Mucosa of rectum (tissue), 2 donors: Measurements from ENCODE around the gene CSF3.

Source experiments
- H3K27ac ChIP-seq, 2 donors: one replicate each; pipeline ENCODE4 v1.7.0; 2013; ENCODE audit warnings: inconsistent platforms in 2 of 2, low read depth in 2 of 2, low read length in 2 of 2
- H3K27me3 ChIP-seq, 2 donors: one replicate each; pipeline ENCODE4 v1.7.0; 2013; ENCODE audit warnings: low read length in 2 of 2; ENCODE audit not compliant: control insufficient read depth in 2 of 2, insufficient read depth in 2 of 2
- H3K36me3 ChIP-seq, 2 donors: one replicate each; pipeline ENCODE4 v1.7.0; 2013; ENCODE audit warnings: low read length in 2 of 2; ENCODE audit not compliant: control insufficient read depth in 2 of 2, insufficient read depth in 2 of 2
- H3K4me1 ChIP-seq, 2 donors: one replicate each; pipeline ENCODE4 v1.7.0; 2013; ENCODE audit warnings: low read length in 2 of 2, mild to moderate bottlenecking in 1 of 2; ENCODE audit not compliant: control insufficient read depth in 2 of 2, insufficient read depth in 2 of 2
- H3K4me3 ChIP-seq, 2 donors: one replicate each; pipeline ENCODE4 v1.7.0; 2013; ENCODE audit warnings: low read length in 2 of 2
- H3K9ac ChIP-seq, 2 donors: one replicate each; pipeline ENCODE4 v1.7.0; 2013; ENCODE audit warnings: low read length in 2 of 2, low read depth in 1 of 2, mild to moderate bottlenecking in 1 of 2
- H3K9me3 ChIP-seq, 2 donors: one replicate each; pipeline ENCODE4 v1.7.0; 2013; ENCODE audit warnings: low read length in 2 of 2; ENCODE audit not compliant: control insufficient read depth in 2 of 2
- donor health status: healthy.
- donor health status: Normal muscosa, but diverticular disease.

Gene CSF3

DNA sequence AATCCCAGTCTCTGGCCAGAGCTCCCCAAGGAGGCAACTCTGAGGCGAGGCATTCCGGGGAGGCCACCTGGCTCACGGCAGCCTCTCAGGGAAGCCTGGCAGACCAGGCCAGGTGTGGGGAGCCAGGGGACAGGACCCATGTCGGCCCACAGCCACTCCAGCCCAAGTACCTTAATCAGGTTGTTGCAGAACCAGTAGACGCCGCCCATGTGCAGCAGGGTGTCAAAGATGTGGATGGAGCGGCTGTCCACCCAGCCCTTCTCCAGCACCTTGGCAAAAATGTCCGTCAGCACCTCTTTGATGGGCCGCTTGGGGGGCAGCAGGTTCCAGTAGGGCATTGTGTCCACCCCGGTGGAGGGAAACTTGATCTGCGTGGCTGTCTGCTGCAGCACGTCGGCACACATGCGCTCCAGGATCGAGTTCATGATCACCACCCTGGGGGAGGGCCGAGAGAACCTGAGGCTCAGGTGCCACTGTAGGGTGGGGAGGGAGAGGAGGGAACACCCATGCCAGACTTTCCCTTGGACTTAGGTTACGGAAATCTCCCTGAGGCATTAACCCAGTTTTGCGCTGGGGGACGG, 7.8 kb downstream of the CSF3 start:
- Histone ChIP-seq H3K36me3 (peaks cover 34 to 50% of the 10 kb centered on the region in 2 donors), H3K9ac (peak overlapping the region; percentile 32 to 45), H3K27me3 (no peaks in the 10 kb centered on the region), H3K4me1 (peaks cover 24 to 34% of the 10 kb centered on the region in 2 donors), H3K4me3 (no peak overlapping the region), H3K9me3 (no peaks in the 10 kb centered on the region), H3K27ac (peak overlapping the region; percentile 67 to 79)

DNA sequence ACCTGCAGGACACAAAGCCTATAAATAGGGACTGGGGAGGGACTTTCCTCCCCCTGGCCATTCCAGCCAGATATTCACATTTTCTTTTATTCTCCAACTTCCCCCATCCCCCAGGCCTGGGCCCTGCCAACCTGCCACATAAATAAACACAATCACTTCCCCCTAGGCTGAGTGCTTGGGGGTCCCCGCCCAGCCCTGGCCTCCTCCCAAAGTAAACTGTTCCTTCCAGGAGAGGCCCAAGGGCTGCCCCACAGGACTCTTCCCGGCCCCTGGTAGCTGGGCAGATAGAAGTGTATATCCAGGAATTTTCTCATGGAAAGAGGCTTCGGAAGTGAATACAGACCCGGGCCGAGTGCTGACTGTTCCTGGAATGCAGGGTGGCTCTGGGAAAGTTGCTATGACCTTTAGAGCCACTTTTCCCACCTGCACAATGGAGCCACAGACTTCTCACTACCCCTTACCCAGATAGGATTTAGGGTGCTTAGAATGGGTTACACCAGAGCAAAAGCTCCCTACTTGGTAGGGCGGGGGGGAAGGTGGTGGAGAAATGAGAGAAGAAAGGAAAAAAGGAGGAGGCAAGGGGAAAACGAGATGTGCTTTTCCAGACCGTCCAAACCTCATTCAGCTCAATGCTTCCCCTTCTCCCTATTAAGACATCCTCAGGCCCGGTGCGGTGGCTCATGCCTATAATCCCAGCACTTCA, 8.5 kb downstream of the CSF3 start:
- Histone ChIP-seq H3K9me3 (no peaks in the 10 kb centered on the region), H3K36me3 (peaks cover 39 to 54% of the 10 kb centered on the region in 2 donors), H3K4me3 (no peak overlapping the region), H3K4me1 (peaks cover 22 to 34% of the 10 kb centered on the region in 2 donors), H3K27me3 (no peaks in the 10 kb centered on the region), H3K27ac (peak overlapping the region; percentile 67 to 79), H3K9ac (peak overlapping the region; percentile 32 to 45)

- no peaks in the 10 kb centered on the region for H3K9me3 ChIP-seq
- H3K27me3 ChIP-seq = no peaks in the 10 kb centered on the region
- H3K36me3 ChIP-seq = peaks cover 38 to 60% of the 10 kb centered on the region in 2 donors
- no peak overlapping the region for H3K4me3 ChIP-seq
- H3K4me1 ChIP-seq = peaks cover 22 to 34% of the 10 kb centered on the region in 2 donors
- H3K27ac ChIP-seq = no peak overlapping the region
- no peak overlapping the region for H3K9ac ChIP-seq
These were observed 9.7 kb downstream of the CSF3 start for GRCh38 chr17:40024901-40025300.

GRCh38 chr17:40025559-40025958, 10.3 kb downstream of the CSF3 start:
- Histone ChIP-seq H3K9me3 (no peaks in the 10 kb centered on the region), H3K4me1 (peaks cover 22 to 34% of the 10 kb centered on the region in 2 donors), H3K27me3 (no peaks in the 10 kb centered on the region), H3K9ac (no peak overlapping the region), H3K27ac (no peak overlapping the region), H3K36me3 (peaks cover 36 to 59% of the 10 kb centered on the region in 2 donors), H3K4me3 (no peak overlapping the region)

DNA sequence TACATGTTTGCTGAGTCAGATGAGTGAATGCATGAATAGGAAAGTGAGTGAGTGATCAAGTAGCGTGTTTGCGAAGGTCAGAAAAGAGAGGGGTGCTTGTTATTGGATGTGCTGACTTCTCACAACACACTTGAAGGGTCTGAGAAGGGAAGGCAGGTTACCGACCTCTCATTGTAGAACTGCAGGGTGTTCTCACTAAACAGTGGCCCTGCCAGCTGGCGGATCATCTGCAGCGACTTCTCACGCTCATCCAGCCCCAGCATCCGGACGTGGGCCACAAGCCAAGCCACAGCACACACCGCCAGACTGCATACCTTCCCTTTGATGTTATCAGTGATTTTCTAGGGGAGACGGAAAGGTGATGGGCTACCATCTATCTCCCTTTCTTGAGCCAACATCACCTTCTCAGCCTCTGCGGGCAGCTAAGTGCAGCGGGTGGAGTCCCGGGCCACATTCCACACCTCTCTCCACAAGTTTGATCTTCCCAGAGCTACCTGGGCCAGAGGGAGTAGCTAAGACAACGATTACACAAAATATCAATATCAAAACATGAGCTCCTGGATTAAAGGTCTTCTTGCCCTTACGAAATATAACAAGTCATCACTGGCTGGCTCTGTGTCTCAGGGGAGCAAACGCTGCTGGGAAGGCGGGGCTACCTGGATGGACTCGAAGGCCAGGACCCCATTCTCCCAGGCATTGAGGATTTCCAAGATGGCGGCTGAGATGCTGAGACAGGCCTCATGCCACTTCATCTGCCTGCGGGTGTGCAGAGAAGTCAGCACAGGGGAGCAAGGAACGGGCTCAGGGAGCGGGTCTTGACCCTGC, 11.0 kb downstream of the CSF3 start:
- peaks cover 41 to 61% of the 10 kb centered on the region in 2 donors for H3K36me3 ChIP-seq
- H3K9ac ChIP-seq = no peak overlapping the region
- peaks cover 22 to 33% of the 10 kb centered on the region in 2 donors for H3K4me1 ChIP-seq
- no peak overlapping the region for H3K27ac ChIP-seq
- H3K4me3 ChIP-seq = no peak overlapping the region
- no peaks in the 10 kb centered on the region for H3K27me3 ChIP-seq
- no peaks in the 10 kb centered on the region for H3K9me3 ChIP-seq

DNA sequence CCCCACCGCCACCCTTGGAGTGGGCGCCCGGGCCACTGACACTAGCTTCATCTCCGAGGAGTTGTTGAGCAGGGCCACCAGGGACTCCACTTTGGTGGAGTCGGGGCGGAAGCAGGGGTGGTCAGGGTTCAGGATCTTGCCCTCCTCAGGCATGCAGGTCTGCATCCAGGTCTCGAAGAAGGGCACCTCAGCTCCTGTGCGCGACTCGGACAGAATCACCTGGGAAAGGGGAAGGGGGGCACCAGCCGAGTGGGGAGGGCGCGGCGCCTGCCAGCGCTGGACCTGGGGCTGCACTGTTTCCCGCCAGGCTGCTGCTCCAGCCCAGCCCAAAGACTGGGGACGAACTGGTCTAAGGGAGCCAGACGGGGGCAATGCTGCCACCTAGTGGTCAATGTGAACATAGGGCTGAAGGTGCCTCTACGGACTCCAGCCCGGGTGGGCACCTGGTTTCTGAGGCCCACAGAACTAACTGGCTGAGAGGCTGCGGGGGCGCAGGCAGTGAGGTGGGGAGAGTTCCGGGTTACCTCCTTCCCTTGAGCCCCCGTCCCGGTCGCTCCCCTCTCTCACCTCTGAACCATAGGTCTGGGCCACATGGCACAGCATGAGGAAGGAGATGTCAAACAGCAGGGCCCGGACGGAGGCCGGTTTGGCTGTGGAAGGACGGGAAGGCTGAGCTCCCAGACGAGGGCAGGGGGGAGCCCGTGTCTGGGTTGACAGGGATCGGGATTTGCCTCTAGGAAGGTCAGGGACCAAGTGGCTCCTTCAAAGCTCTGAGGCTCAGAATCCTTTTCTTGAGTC, 11.8 kb downstream of the CSF3 start:
- Histone ChIP-seq H3K27me3 (no peaks in the 10 kb centered on the region), H3K4me3 (no peak overlapping the region), H3K36me3 (peaks cover 42 to 62% of the 10 kb centered on the region in 2 donors), H3K4me1 (peaks cover 28 to 40% of the 10 kb centered on the region in 2 donors), H3K27ac (no peak overlapping the region), H3K9me3 (no peaks in the 10 kb centered on the region), H3K9ac (no peak overlapping the region)

- Histone ChIP-seq H3K9ac (no peak overlapping the region), H3K27ac (no peak overlapping the region), H3K36me3 (peaks cover 38 to 62% of the 10 kb centered on the region in 2 donors), H3K4me1 (peaks cover 31 to 40% of the 10 kb centered on the region in 2 donors), H3K9me3 (no peaks in the 10 kb centered on the region), H3K27me3 (no peaks in the 10 kb centered on the region), H3K4me3 (no peak overlapping the region)
These were observed 12.4 kb downstream of the CSF3 start for GRCh38 chr17:40027614-40028012.

DNA sequence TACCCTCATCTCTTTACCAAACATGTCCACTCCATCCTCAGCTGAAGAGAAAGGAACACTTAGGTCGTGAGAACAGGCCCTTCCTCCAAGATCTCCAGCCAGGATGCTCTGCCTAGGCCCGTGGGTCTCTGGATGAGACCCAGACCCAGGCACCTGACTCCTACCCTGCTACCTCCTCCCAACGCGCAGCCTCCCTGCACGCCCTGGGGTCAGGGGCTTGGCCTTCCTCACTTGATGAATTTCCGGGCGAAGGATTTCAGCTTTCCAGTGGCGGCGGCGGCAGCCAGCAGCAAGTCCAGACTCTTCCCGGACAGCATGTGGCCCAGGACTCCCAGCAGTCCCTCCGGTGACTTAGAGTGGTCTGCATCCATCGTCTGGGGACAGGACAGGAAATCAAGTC, 13.4 kb downstream of the CSF3 start:
- H3K27ac ChIP-seq = no peak overlapping the region
- H3K4me3 ChIP-seq = no peak overlapping the region
- H3K9ac ChIP-seq = no peak overlapping the region
- peaks cover 47 to 63% of the 10 kb centered on the region in 2 donors for H3K36me3 ChIP-seq
- H3K4me1 ChIP-seq = peaks cover 27 to 36% of the 10 kb centered on the region in 2 donors
- no peaks in the 10 kb centered on the region for H3K27me3 ChIP-seq
- H3K9me3 ChIP-seq = no peaks in the 10 kb centered on the region

DNA sequence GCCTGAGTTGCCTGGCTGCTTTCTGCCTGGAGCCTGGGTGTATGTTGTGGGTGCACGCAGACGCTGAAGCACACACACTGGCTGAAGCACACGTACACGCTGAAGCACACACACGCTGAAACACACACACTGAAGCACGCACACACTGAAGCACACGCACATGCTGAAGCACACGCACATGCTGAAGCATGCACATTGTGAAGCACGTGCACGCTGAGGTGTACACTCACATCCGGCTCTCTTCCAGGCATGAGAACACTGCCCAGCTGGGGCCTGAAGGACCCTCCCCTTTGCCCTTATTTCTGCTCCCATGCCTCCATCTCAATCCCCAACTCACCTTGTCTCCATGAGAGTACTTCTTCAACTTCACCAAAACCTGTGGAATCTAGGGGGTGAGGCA, 16.5 kb downstream of the CSF3 start:
- no peaks in the 10 kb centered on the region for H3K9me3 ChIP-seq
- H3K27me3 ChIP-seq = no peaks in the 10 kb centered on the region
- peak overlapping the region; percentile 76 to 83 for H3K27ac ChIP-seq
- H3K9ac ChIP-seq = peak overlapping the region in 1 of 2 donors; percentile 68
- peaks cover 21 to 23% of the 10 kb centered on the region in 2 donors for H3K4me1 ChIP-seq
- no peak overlapping the region for H3K4me3 ChIP-seq
- peaks cover 47 to 68% of the 10 kb centered on the region in 2 donors for H3K36me3 ChIP-seq
